H1 (cell line): ENCODE data around the gene SMIM44. TPM values are rescaled to one million over a fixed set of nuclear protein-coding genes. Genes with fewer than 3 reads are reported as not detected.

Experiments
- CHD2 ChIP-seq: IDR thresholded peaks from 2 replicates; pipeline ENCODE4 v1.6.1; 2012; ENCODE audit warnings: low read length, improper control_type of control experiment
- GABPA ChIP-seq: IDR thresholded peaks from 2 replicates; pipeline ENCODE4 v1.6.1; 2011; ENCODE audit warnings: mild to moderate bottlenecking, low read length, moderate library complexity, borderline replicate concordance; ENCODE audit not compliant: insufficient read depth
- JUND ChIP-seq: IDR thresholded peaks from 2 replicates; pipeline ENCODE4 v1.6.1; 2011; ENCODE audit warnings: mild to moderate bottlenecking, improper control_type of control experiment, low read length
- MAFK ChIP-seq: IDR thresholded peaks from 2 replicates; pipeline ENCODE4 v1.6.1; 2012; ENCODE audit warnings: low read depth, mild to moderate bottlenecking, improper control_type of control experiment, low read length
- POLR2A ChIP-seq, 2 experiments: IDR thresholded peaks; 1 replicate in 1 of 2; 2 replicates in 1 of 2; pipeline ENCODE4 v1.6.1; 2011; ENCODE audit warnings: low read depth in 2 of 2, low read length in 2 of 2, mild to moderate bottlenecking in 2 of 2; ENCODE audit errors: control extremely low read depth in 1 of 2
- POLR2AphosphoS5 ChIP-seq: IDR thresholded peaks from 2 replicates; pipeline ENCODE4 v1.6.1; 2011; ENCODE audit warnings: low read depth, low read length
- RAD21 ChIP-seq, 2 experiments: IDR thresholded peaks in 1 of 2; conservative IDR thresholded peaks in 1 of 2; 2 replicates each; pipeline ENCODE4 v1.6.1; 2011; ENCODE audit warnings: low read depth in 2 of 2, low read length in 2 of 2, improper control_type of control experiment in 1 of 2, inconsistent platforms in 1 of 2, mild to moderate bottlenecking in 1 of 2, moderate library complexity in 1 of 2
- RBBP5 ChIP-seq: IDR thresholded peaks from 2 replicates; pipeline ENCODE4 v1.7.1; 2012; ENCODE audit warnings: low read depth, mild to moderate bottlenecking, inconsistent platforms, low read length, moderate library complexity, borderline replicate concordance
- SIN3A ChIP-seq, 2 experiments: IDR thresholded peaks in 1 of 2; conservative IDR thresholded peaks in 1 of 2; 2 replicates each; pipeline ENCODE4 v1.6.1; 2011 to 2012; ENCODE audit warnings: low read length in 2 of 2, improper control_type of control experiment in 1 of 2, low read depth in 1 of 2, mild to moderate bottlenecking in 1 of 2
- TAF1 ChIP-seq: IDR thresholded peaks from 2 replicates; pipeline ENCODE4 v1.6.1; 2011; ENCODE audit warnings: mild to moderate bottlenecking, low read depth, low read length
- TBP ChIP-seq: IDR thresholded peaks from 2 replicates; pipeline ENCODE4 v1.6.1; 2011; ENCODE audit warnings: low read depth, low read length, improper control_type of control experiment
- YY1 ChIP-seq: IDR thresholded peaks from 2 replicates; pipeline ENCODE4 v1.6.1; 2011; ENCODE audit warnings: low read depth, mild to moderate bottlenecking, low read length
- polyA plus RNA-seq, 7 experiments: library from polyadenylated mRNA; depleted of rRNA in 3 of 7; stranded (reverse) in 5 of 7; unstranded in 2 of 7; fragments of >200 nt in 5 of 7; fragments of 200-250 nt in 2 of 7; gene quantifications; 1 replicate in 5 of 7; 2 replicates in 1 of 7; 4 replicates in 1 of 7; pipeline versions ENCODE4 v1.2.1 to v1.2.3, GENCODE V29; 2011 to 2013; ENCODE audit warnings: missing spikeins in 2 of 7, mixed read lengths in 2 of 7
- total RNA-seq: library from RNA; stranded (reverse); fragmentation: NEBNext Ultra II Directional; extraction: Animal tissue kit (Norgen Biotek cat#: 25700); gene quantifications from 2 replicates; pipeline ENCODE4 v1.2.1, GENCODE V29; 2021
- TF ChIP-seq, protein P1 (sequence below): IDR thresholded peaks from 2 replicates; pipeline ENCODE4 v1.6.1; 2011; ENCODE audit warnings: low read length, improper control_type of control experiment
- TF ChIP-seq, protein P2 (sequence below): IDR thresholded peaks from 2 replicates; pipeline ENCODE4 v1.6.1; 2012; ENCODE audit warnings: low read length, inconsistent platforms

The SMIM44 gene
- total and polyA plus RNA-seq, 2 of the 8 experiments (the other 6 are each of a cell fraction or from before 2014, with no cell fraction given) = not detected

DNA sequence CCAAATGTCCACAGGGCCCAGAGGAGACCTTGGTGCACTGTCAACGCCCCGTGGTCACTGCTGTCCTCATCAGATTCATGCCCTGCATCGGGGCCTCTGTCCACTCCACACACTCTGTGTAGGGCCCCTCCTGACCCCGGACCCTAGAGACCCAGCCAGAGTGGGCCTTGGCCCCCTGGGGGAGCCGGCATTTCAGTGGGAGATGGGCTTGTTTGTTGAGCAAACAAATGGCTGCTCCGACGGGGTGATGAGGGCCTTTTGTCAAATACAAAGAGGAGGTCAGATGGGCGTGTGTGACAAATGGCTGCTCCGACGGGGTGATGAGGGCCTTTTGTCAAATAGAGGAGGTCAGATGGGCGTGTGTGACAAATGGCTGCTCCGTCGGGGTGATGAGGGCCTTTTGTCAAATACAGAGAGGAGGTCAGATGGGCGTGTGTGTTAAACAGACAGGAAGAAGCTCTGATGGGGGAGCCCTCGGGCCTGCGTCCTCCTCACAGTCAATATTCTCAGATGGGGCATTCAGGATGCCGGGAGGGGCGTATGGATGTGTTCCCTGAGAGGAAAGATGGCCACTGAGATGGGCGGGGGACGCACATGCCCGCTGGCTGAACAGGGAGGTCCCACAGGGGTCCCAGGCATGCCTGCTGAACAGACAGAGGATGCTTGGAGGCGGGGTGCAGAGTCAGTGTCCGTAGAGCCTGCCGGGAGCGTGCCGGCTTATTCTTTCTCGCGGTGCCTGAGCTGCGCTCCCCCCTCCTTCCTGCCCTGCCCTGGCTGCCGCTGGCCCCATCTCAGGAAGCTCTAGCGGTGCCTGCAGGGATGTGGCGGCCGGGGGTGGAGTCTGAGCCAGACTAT lies 39.2 kb downstream of the SMIM44 start (continued):
- TF ChIP-seq MAFK = no peak
- peak; percentile 68; the same call in 1 of the 2 replicates for TF ChIP-seq GABPA
- TF ChIP-seq, protein P1, sequence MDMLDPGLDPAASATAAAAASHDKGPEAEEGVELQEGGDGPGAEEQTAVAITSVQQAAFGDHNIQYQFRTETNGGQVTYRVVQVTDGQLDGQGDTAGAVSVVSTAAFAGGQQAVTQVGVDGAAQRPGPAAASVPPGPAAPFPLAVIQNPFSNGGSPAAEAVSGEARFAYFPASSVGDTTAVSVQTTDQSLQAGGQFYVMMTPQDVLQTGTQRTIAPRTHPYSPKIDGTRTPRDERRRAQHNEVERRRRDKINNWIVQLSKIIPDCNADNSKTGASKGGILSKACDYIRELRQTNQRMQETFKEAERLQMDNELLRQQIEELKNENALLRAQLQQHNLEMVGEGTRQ = no peak
- 0 out of 2 replicates have a peak, but pooled peaks have one; percentile 15 for TF ChIP-seq TAF1
- TF ChIP-seq POLR2AphosphoS5 = peak; percentile 50; the same call in 1 of the 2 replicates
- peak; percentile 69; the same call in 1 of the 2 replicates for TF ChIP-seq CHD2
- TF ChIP-seq TBP = peak; percentile 41; the same call in 1 of the 2 replicates
- TF ChIP-seq RAD21 (IDR thresholded peaks at IDR 0.05 in 1 of 2, conservative IDR thresholded peaks at IDR 0.05 in 1 of 2; ENCODE audit: low read depth in 2 of 2, low read length in 2 of 2) = peak; percentile 2 to 16; a peak in 1 of 4 replicates
- TF ChIP-seq POLR2A (IDR thresholded peaks at IDR 0.05; ENCODE audit: control extremely low read depth in 1 of 2, low read depth in 2 of 2, low read length in 2 of 2) = peak in 1 of 2 experiments; percentile 60; a peak in 2 of 3 replicates
- 0 out of 2 replicates have a peak, but pooled peaks have one; percentile 35 for TF ChIP-seq YY1
- TF ChIP-seq, protein P2, sequence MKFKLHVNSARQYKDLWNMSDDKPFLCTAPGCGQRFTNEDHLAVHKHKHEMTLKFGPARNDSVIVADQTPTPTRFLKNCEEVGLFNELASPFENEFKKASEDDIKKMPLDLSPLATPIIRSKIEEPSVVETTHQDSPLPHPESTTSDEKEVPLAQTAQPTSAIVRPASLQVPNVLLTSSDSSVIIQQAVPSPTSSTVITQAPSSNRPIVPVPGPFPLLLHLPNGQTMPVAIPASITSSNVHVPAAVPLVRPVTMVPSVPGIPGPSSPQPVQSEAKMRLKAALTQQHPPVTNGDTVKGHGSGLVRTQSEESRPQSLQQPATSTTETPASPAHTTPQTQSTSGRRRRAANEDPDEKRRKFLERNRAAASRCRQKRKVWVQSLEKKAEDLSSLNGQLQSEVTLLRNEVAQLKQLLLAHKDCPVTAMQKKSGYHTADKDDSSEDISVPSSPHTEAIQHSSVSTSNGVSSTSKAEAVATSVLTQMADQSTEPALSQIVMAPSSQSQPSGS = no peak
- no peak for TF ChIP-seq RBBP5
- 0 out of 2 replicates have a peak, but pooled peaks have one; percentile 19 for TF ChIP-seq JUND
- no peak for TF ChIP-seq SIN3A (conservative IDR thresholded peaks at IDR 0.05 in 1 of 2, IDR thresholded peaks at IDR 0.05 in 1 of 2; ENCODE audit: low read depth in 1 of 2, low read length in 2 of 2)
